HG02678 (cell line): ENCODE results near the gene CPNE1.

Experiments used
- ATAC-seq: cut with Tn5 transposase; IDR thresholded peaks from one replicate; pipeline ENCODE4 v1.9.1; 2021; ENCODE audit warnings: mild to moderate bottlenecking, moderate library complexity; ENCODE audit not compliant: unreplicated experiment

CPNE1 gene

DNA sequence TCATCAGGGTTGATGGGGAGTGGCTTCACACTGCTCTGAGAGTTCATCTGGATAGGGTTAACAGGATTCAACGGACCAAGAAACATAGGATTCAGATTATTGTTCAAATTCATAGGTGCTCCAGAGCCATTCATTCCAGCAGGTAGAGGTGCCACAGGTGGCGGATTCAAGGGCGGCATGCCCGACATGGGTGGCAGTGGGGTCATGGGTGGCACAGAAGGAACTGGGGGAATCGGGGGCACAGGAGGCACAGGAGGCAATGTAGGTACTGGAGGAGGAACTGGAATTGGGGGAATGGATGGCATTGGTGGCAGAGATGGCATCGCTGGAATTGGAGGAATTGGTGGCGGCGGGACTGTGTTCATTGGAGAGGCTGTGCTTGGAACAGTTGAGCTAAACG lies 10.3 kb downstream of the CPNE1 start:
- ATAC-seq = no peak

DNA sequence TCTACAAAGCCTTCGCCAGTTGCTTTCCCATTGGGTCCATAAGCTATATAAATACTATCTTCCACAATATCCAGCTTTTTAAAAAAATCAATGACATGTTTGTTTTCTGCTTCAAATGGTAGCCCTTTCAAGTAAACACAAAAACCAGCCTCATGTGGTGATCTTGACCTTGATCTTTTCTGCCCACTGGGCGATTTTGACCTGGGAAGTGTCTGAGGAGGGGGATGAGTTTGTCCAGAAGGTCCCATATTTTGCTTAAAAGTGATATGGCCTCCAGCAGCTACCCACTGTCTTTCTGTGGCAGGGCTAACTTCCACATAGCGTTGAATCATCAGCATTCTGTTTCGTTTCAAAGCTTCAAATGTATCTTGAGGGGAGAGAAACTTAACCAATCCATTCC lies 10.8 kb downstream of the CPNE1 start:
- ATAC-seq = no peak

DNA sequence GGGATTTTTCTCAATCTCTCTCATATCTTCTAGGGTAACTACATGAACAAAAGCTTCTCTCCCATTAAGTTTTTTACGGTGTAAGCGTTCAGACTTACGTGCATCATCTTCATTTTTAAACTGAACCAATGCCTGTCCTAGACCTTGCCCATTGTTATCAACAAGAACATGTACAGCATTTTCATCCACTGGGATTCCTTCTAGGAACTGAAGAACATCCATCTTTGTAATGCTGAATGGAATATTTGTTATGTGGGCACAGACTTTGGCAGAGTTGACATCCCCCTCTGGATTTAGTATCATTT lies 11.3 kb downstream of the CPNE1 start:
- no peak for ATAC-seq

DNA sequence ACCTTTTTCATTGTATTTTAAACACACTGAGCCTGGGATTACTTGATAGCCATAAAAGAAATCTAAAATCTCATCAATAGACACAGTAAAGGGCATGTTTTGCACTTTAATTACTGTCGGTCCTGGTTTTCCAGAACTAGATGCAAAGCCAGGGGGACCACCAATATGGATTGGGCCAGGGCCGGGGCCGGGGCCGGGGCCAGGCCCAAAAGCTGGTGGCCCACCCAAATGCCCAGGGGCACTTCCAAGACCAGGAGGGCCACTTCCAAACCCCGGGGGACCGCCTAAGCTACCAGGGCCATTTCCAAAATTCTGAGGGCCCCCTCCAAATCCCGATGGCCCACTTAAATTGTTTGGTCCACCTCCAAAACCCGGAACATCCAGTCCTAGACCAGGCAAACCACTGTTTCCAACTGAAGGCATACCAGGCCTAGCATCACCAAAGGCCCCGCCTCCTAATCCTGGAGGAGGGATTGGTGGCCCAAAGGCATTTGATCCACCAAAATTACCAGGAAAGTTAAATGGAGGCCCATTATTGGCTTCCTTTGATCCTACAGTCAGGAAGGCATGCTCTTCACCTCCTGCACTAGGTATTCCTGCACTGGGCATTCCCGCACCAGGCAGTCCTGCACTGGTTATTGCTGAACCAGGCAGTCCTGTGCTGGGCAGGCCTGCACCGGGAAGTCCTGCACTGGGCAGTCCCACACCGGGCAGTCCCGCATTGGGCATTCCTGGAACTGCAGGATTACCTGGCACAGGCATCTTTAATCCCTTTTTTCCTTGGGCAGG lies 11.9 kb downstream of the CPNE1 start:
- no peak for ATAC-seq

DNA sequence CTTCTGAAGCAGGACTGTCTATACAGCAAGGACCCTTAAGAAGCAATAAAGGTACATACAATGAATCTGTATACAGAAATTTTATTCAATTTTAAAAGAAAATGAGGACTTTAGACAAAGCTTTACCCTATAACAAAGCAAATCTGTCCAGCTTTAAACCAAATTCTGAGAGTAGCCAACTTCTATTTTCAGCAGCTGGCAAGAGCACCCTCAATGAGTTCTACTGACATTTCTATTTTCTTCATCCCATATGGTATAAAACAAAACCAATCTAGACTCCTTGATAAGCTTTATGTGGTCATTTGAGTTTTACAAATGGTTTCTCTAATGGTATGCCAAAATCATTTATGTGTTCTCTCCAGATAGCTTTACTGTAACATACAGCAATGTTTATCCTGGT lies 12.7 kb downstream of the CPNE1 start:
- ATAC-seq = no peak

DNA sequence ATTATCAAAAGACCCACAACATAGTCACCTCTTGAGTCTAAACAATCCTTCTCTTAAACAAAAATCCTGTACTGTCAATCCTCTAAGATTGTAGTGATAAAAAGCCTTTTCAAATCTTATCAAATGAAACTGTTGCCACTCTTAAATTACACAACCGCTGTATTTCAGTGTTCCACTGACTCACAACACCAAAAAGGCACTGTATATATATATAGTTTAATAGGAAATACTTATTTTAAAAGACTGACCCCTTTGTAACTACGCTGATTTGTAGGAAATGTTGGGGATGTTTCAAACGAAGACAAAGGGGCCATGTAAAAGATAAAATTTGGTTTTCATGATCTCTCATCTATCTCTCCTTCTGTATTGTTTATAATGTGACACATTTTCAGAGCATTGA lies 14.1 kb downstream of the CPNE1 start:
- ATAC-seq = no peak

DNA sequence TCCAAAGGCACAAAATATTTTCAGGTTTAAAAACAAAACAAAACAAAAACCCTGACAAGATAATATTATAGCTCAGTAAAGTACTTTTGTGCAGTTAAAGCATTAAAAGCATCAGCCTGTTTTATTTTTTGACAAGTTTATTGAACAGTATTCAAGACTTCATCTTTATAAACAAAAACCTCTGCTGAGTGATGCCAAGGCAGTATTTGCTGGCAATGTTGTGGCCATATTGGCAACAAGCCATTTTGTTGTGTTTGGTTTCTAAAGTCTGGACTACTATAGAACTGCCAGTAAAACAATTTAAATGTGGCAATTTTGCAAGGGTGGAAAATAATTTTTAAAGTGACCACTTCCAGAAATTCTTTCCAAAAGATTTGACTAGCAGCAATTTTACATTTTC lies 15.9 kb downstream of the CPNE1 start:
- no peak for ATAC-seq

DNA sequence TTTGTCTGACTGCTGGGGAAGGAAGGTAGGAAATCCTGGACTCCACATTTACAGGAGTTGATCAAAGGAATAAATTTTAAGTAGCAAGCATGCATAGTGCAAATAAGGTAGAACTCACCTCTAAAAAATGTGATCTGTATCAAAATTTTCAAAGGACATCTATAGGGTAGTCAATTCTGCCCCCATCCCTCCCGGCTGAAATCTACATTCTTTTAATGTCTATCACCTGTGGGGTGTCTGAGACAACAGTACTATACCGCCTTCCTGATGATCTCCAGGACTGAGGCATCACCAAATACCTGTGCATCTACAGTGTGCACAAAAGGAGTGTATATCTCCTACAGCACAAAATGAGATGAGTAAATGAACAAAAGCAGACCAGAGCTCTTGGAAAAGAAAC lies 19.9 kb downstream of the CPNE1 start:
- ATAC-seq = no peak

DNA sequence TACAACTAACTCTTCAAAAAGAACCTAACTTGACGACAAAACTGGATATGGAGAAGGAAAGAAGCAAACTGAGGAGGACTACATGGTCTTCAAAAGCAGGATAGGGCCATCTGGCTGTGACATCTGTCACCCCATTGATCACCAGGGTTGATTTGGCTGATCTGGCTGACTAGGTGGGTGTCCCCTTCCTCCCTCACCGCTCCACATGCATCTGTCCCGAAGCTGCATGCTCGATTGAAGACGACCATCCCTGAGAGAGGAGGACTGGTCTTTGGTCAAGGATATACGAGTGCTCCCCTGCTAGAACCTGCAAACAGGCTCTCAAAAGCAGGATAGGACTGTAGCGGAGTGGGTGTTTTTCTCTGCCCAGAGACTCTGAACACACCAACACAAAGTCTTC lies 21.7 kb downstream of the CPNE1 start:
- ATAC-seq = no peak

DNA sequence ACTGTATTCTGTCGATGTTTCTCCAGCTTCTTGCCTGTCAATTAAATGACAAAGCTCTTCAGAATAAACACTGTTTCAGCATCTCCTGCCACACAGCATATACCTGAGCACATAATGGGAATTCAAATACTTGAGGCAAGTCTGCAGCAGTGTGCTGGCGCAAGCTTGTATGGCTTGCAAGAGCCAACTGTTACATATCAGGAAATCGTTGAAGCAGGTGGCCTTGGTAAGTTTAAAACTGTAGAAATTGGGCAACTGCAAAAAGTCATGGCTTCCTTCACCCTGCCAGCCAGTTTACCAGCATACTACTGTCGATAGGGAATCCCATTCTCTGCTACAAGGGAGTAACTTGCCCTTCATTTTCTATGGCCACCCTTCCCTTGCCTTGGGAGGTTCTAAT lies 23.0 kb downstream of the CPNE1 start:
- no peak for ATAC-seq

DNA sequence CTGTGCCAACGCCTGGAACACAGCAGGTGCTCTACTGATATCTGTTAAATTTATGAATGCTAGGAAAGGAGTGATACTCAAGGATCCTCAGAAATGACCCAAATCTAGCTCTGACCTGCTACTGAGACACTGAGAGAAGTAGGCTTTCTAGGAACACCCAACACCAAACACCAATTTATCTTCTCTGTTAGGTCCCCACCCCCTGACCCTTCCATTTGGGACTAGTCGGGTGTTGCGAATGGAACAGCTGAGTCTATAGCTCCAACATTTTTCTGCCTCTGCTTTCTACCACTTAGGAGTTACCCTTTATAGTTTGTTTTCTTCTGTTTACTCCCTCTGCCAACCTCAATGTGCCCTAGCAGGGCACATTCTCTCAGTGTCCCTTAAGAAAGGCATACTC lies 24.0 kb downstream of the CPNE1 start:
- no peak for ATAC-seq

DNA sequence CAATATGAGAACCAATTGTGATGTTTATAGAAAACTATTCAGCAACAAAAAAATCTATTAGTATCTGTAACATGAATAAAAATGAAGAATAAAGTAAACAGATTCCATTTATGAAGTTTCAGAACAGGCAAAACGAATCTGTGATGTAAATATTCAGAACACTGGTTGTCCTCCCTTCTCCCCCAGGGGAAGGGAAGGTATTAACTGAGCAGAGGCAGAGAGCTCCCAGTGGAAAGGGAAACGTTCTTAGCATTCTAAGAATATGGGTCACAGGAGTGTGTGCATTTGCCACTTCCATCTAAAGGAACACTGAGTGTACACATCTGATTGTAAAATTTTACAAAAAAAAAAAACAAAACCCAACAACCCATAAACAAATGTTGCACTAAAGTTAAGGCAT lies 25.9 kb downstream of the CPNE1 start:
- no peak for ATAC-seq

DNA sequence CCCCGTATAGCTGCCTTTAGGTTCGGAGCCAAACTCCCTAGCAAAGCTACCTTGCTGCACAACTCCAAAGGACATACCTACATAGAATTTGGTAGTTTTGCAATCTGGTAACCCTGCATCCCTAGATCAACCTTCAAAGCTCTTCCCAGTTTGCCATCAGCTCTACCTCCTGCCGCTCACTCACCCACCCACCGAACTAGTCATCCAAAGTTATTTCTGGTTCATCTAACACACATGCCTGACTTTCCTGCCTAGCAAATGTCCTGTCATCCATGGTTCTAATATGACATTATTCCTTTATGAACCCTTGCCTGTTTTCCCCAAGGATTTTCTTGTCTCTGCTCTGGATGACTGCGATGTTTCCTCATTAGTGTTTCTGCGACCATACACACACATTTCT lies 27.4 kb downstream of the CPNE1 start:
- ATAC-seq = no peak

DNA sequence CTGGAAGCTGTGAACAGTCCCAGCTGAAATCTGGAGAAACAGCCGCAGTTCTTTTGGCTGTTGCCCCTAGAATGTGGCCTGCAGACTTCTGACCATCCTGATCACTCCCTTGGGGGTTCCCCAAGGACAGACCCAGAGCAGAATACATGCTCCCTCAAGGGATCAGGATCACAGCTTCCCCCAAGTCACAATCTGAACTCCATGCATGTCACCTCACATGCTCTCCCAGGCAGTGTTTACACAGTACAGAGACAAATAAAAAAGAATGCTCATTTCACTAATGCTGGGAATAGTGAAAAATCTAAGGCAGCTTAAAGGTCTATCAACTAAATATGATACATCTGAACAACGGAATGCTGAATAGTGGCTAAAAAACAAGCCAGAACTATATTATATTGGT lies 28.6 kb downstream of the CPNE1 start:
- ATAC-seq = no peak

DNA sequence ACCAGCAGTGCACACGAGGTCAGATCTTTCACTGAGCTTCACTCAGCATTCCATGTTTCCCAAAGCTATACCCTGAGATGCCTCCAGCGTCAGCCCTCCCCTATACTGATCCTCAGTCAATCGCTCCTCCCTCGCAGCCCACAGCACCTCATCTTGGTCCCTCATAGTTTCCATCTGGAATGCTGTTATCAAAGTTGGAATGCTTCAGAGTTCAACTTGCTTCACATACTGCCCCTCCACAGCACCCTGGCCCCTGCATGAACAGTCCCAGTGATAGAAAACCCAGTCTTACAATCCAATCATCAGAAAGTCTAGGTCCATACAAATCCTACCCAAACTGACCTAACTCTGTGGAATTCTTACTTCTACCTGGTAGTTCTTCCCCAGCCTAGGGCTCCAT lies 29.0 kb downstream of the CPNE1 start:
- ATAC-seq = no peak

DNA sequence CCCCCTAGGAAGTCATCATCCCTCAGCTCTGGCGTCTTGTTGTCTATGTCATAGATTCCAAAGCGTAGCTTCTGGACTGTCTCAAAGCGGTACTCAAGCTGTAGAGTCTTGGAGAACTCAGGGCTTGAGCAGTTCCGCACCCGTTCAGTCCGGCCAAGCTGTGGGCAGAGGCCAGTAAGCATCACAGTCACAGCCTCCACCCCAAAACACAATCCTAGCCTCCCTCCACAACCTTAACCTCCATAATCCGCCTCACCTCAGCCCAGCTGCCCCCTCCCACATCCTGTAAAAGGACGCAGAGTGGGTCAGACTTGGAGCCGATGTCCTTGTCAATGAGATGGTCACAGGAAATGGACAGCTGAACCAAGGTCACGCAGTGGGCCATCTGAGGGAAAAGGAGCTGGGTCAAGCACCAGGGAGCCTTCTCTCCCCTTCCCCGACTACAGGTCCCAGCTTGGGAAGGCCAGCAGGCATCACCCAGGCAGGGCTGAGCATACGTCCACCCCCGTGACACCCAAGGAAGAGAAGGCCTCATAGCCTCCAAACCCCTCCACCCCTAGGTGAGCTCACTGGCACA lies 32.1 kb downstream of the CPNE1 start:
- ATAC-seq = no peak

DNA sequence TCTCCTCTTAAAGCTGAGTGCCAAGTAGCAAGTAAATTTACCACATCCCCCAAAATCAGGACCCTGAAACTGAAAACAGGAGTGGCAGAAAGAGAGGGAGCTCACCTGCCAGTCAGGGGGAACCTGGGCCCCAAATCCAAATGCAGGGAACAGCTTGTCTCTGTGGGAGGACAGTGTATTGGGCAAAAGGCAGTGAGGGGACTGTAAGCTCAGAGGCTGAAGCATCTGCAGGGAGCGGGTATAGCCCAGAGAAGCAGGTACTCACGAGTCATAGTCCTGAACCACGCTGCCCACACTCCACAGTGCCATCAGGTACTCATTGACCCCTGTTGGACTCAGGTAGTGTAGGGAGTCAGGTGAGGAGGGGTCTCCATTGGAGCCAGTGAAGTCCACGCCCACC lies 34.1 kb downstream of the CPNE1 start:
- ATAC-seq = no peak

DNA sequence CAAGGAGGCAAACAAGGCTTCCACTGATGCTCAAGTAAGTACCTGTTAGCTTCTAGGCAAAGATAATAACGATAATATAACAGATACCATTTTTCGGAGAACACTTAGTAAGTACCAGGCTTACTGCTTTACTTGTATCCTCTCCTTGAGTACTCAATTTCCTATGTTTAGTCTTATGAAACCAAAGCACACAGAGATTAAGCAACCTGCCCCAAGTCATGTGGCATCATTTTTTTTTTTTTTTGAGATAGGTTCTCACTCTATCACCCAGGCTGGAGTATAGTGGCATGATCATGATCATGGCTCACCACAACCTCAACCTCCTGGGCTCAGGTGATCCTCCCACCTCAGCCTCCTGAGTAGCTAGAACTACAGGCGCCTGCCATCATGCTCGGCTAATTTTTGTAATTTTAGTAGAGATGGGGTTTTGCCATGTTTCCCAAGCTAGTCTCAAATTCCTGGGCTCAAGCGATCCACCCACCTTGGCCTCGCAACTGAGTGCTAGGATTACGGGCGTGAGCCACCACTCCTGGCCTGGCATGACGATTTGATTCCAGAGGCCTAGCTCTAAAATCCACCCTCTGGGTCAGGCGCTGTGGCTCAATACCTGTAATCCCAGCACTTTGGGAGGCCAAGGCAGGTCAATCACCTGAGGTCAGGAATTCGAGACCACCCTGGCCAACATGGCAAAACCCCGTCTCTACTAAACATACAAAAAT lies 35.1 kb downstream of the CPNE1 start:
- ATAC-seq = no peak

DNA sequence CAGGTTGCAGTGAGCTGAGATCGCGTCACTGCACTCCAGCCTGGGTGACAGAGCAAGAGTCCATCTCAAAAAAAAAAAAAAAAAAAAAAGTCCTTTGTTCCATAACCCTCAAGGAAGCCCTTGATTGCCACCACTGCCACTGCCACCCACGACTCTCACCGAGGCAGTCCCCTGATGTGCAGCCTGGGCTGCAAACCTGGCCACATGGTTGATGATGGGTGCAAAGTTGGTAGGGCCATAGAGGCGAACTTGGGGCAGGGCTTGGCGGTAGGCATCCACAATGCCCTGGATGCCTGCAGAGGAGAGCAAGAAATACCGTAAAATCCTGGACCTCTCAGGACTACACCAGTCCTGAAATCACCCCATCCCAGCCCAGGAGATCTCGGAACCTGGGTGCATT lies 37.6 kb downstream of the CPNE1 start:
- no peak for ATAC-seq

DNA sequence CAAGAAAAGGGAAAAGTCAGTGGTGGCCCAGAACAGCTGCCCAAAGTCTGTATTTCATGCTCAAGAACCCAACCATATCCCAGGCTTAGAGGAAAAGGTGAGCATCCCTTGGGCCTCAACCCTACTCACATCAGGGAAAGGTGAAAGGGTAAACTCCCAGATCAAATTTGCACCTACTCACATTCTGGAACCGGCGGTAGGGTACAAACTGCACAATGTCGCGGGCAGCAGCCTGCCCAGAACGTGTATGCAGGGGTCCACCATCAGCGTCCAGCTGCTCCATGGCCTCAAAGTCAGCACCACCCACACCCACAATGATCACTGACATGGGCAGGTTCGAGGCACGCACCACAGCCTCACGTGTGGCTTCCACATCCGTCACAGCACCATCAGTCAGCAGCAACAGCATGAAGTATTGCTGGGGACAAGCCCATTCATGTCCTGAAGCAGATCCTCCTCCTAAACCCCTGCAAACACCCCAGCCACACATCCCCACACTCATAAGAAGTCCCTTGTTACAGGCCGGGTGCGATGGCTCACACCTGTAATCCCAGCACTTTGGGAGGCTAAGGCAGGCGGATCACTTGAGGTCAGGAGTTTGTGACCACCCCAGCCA lies 38.2 kb downstream of the CPNE1 start:
- ATAC-seq = no peak

DNA sequence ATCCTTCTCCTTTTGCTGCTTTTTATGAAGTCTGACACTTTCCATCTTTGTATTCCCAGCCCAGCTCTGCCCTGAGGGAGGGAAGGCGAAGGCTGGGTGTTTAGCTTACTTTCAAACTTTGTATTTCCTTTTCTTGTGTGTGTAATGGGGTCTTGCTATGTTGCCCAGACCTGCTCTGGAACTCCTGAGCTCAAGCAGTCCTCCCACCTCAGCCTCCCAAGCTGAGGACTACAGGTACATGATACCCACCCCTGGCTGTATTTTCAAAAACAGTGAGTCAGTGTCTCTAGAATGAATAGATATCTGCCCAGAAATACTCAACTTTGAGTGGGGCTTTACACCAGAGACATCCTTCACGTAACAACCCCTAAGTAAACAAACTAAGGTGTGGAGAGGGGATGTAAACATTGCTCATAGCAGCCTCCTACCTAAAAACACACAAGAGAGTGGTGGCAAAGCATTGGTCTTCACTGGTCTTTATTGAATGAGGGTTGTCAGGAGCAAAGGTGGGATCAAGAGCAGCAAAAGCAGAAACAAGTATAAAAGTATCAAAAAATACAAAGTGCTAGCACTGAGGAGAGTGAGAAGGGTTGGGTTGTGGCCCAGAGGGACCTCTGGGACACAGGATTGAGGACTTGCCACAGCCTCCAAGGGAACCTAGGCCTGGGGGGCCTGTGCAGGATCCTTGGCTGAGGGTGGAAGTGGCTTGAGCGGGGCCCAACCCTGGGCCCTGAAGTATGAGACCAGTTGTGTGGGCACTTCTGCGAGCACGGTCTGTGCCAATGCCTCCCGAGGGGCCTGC lies 38.9 kb downstream of the CPNE1 start:
- ATAC-seq = no peak
